PFSK-1 (cell line): ENCODE measurements around the gene TCF7.

Experiments used
- SIN3A ChIP-seq: IDR thresholded peaks from 2 replicates; pipeline ENCODE4 v1.6.1; 2012; ENCODE audit warnings: mild to moderate bottlenecking, low read length, moderate library complexity, borderline replicate concordance; ENCODE audit not compliant: insufficient read depth
- TAF1 ChIP-seq: IDR thresholded peaks from 2 replicates; pipeline ENCODE4 v1.6.1; 2012; ENCODE audit warnings: low read length, control low read depth, borderline replicate concordance; ENCODE audit not compliant: insufficient read depth
- TF ChIP-seq, protein P1 (sequence below), 2 experiments: IDR thresholded peaks; 2 replicates each; pipeline versions ENCODE4 v1.6.1 to v1.8.0; 2011 to 2012; ENCODE audit warnings: low read depth in 2 of 2, low read length in 2 of 2, control low read depth in 1 of 2, inconsistent platforms in 1 of 2, mild to moderate bottlenecking in 1 of 2, moderate library complexity in 1 of 2; ENCODE audit not compliant: insufficient read depth in 1 of 2

DNA sequence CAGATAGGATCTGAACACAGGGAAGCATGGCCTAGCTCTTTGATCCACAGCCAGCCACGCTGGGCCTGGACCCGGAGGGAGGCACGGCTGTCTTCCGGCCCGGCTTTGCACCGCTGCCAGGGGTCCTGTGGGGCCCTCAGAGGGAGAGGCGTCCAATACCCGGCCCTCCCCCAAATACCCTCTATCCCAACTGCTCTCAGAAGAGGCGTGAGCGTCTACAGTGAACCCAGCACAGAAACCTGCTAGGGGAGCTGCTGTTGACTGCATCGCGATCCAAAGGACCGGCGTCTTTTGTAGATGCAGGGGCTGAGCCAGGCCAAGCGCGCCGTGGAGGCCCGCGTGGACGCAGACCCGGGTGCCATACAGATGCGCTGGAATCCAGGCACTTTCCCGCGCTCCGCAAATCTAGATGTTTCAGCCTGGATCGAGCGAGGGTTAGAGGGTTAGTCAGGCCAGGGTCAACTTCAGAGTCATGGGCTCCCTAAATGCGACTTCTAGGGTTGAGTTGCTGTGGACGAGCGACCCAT lies 1.1 kb upstream of the TCF7 start:
- TF ChIP-seq TAF1 (no peak), SIN3A (no peak)
- TF ChIP-seq, protein P1, sequence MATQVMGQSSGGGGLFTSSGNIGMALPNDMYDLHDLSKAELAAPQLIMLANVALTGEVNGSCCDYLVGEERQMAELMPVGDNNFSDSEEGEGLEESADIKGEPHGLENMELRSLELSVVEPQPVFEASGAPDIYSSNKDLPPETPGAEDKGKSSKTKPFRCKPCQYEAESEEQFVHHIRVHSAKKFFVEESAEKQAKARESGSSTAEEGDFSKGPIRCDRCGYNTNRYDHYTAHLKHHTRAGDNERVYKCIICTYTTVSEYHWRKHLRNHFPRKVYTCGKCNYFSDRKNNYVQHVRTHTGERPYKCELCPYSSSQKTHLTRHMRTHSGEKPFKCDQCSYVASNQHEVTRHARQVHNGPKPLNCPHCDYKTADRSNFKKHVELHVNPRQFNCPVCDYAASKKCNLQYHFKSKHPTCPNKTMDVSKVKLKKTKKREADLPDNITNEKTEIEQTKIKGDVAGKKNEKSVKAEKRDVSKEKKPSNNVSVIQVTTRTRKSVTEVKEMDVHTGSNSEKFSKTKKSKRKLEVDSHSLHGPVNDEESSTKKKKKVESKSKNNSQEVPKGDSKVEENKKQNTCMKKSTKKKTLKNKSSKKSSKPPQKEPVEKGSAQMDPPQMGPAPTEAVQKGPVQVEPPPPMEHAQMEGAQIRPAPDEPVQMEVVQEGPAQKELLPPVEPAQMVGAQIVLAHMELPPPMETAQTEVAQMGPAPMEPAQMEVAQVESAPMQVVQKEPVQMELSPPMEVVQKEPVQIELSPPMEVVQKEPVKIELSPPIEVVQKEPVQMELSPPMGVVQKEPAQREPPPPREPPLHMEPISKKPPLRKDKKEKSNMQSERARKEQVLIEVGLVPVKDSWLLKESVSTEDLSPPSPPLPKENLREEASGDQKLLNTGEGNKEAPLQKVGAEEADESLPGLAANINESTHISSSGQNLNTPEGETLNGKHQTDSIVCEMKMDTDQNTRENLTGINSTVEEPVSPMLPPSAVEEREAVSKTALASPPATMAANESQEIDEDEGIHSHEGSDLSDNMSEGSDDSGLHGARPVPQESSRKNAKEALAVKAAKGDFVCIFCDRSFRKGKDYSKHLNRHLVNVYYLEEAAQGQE (IDR thresholded peaks at IDR 0.05; ENCODE audit: insufficient read depth in 1 of 2, low read depth in 2 of 2, low read length in 2 of 2), result no peak
